ENCODE measurements around the gene ID3.

Gene ID3

GRCh38 chr1:23559136-23559984 is at the start of gene ID3:
Gene ID3, minus strand, starts transcription at chr1:23559501. Its CDS starts 75 bp downstream, at chr1:23559426.
- H3K4me3 ChIP-seq (ENCODE audit: low read depth, low read length), result peak within 1 kb of the TSS; percentile 77

GRCh38 chr1:23607944-23608343 is 48.6 kb upstream of the ID3 start:
- H3K4me3 ChIP-seq (ENCODE audit: low read depth, low read length), result no peak overlapping the region

- H3K4me3 ChIP-seq (ENCODE audit: low read depth, low read length), result no peak overlapping the region
Measured at GRCh38 chr1:23601968-23602876, 42.9 kb upstream of the ID3 start.

- H3K4me3 ChIP-seq (ENCODE audit: low read depth, low read length), result no peak overlapping the region
Measured at GRCh38 chr1:23601135-23601967, 42.0 kb upstream of the ID3 start.

- H3K4me3 ChIP-seq (ENCODE audit: low read depth, low read length), result no peak overlapping the region
Measured at GRCh38 chr1:23600283-23600682, 41.0 kb upstream of the ID3 start.

- H3K4me3 ChIP-seq (ENCODE audit: low read depth, low read length), result no peak overlapping the region
Measured at GRCh38 chr1:23599125-23599524, 39.8 kb upstream of the ID3 start.

- no peak overlapping the region for H3K4me3 ChIP-seq (ENCODE audit: low read depth, low read length)
Measured at GRCh38 chr1:23598424-23598823, 39.1 kb upstream of the ID3 start.

- H3K4me3 ChIP-seq (ENCODE audit: low read depth, low read length), result no peak overlapping the region
Measured at GRCh38 chr1:23597635-23598388, 38.5 kb upstream of the ID3 start.

- no peak overlapping the region for H3K4me3 ChIP-seq (ENCODE audit: low read depth, low read length)
Measured at GRCh38 chr1:23596382-23597358, 37.4 kb upstream of the ID3 start.

- no peak overlapping the region for H3K4me3 ChIP-seq (ENCODE audit: low read depth, low read length)
Measured at GRCh38 chr1:23594927-23595353, 35.6 kb upstream of the ID3 start.

- H3K4me3 ChIP-seq (ENCODE audit: low read depth, low read length), result no peak overlapping the region
Measured at GRCh38 chr1:23594149-23594907, 35.0 kb upstream of the ID3 start.

GRCh38 chr1:23593556-23594148 is 34.4 kb upstream of the ID3 start:
- H3K4me3 ChIP-seq (ENCODE audit: low read depth, low read length), result no peak overlapping the region

GRCh38 chr1:23593042-23593521 is 33.8 kb upstream of the ID3 start:
- no peak overlapping the region for H3K4me3 ChIP-seq (ENCODE audit: low read depth, low read length)

GRCh38 chr1:23592209-23592892 is 33.0 kb upstream of the ID3 start:
- H3K4me3 ChIP-seq (ENCODE audit: low read depth, low read length), result no peak overlapping the region

GRCh38 chr1:23591460-23592208 is 32.3 kb upstream of the ID3 start:
- H3K4me3 ChIP-seq (ENCODE audit: low read depth, low read length), result no peak overlapping the region

- no peak overlapping the region for H3K4me3 ChIP-seq (ENCODE audit: low read depth, low read length)
Measured at GRCh38 chr1:23590058-23590783, 30.9 kb upstream of the ID3 start.
